Liver (tissue), 9 donors: ENCODE measurements around the gene SNRPA. TPM values are rescaled to one million over a fixed set of nuclear protein-coding genes. Genes with fewer than 3 reads are reported as not detected.

Source experiments
- DNase-seq: peaks from one replicate; pipeline ENCODE4 v3.0.0-alpha.2; 2017; ENCODE audit warnings: low spot score
- H3K27ac ChIP-seq, 2 donors: one replicate each; pipeline ENCODE4 v1.7.0; 2013; ENCODE audit warnings: inconsistent platforms in 2 of 2, low read length in 2 of 2, control low read depth in 1 of 2, low read depth in 1 of 2, mild to moderate bottlenecking in 1 of 2
- H3K27me3 ChIP-seq, 4 donors: one replicate each; pipeline versions ENCODE4 v1.6.1 to v1.7.0; 2013; ENCODE audit warnings: low read length in 3 of 4, inconsistent platforms in 1 of 4, mild to moderate bottlenecking in 1 of 4, moderate library complexity in 1 of 4; ENCODE audit not compliant: control insufficient read depth in 4 of 4, insufficient read depth in 4 of 4
- H3K36me3 ChIP-seq, 4 donors: one replicate each; pipeline versions ENCODE4 v1.6.1 to v1.7.0; 2013; ENCODE audit warnings: low read length in 3 of 4, mild to moderate bottlenecking in 3 of 4, low read depth in 1 of 4, moderate library complexity in 1 of 4; ENCODE audit not compliant: control insufficient read depth in 4 of 4, insufficient read depth in 3 of 4
- H3K4me1 ChIP-seq, 4 donors: one replicate each; pipeline versions ENCODE4 v1.6.1 to v1.7.0; 2013; ENCODE audit warnings: low read length in 3 of 4, mild to moderate bottlenecking in 3 of 4, moderate library complexity in 1 of 4; ENCODE audit not compliant: control insufficient read depth in 4 of 4, insufficient read depth in 4 of 4
- H3K4me3 ChIP-seq, 3 donors: one replicate each; pipeline versions ENCODE4 v1.6.1 to v1.7.0; 2013; ENCODE audit warnings: low read length in 3 of 3, control low read depth in 1 of 3, low read depth in 1 of 3, mild to moderate bottlenecking in 1 of 3
- H3K9ac ChIP-seq, 2 donors: one replicate each; pipeline ENCODE4 v1.7.0; 2013; ENCODE audit warnings: low read length in 2 of 2, mild to moderate bottlenecking in 2 of 2, moderate library complexity in 2 of 2, control low read depth in 1 of 2, low read depth in 1 of 2
- H3K9me3 ChIP-seq, 4 donors: one replicate each; pipeline versions ENCODE4 v1.6.1 to v1.7.0; 2013; ENCODE audit warnings: low read length in 3 of 4; ENCODE audit not compliant: control insufficient read depth in 4 of 4
- CTCF ChIP-seq: fragments of 150-350 bp; IDR thresholded peaks from 2 replicates; pipeline ENCODE4 v1.5.1; 2017; ENCODE audit warnings: improper control_type of control experiment, low read depth, low read length; ENCODE audit not compliant: missing input control
- EGR1 ChIP-seq, 2 donors: IDR thresholded peaks; 2 replicates each; pipeline ENCODE4 v1.6.1; 2016 to 2018; ENCODE audit warnings: antibody characterized with exemption in 2 of 2, low read depth in 2 of 2
- FOXA1 ChIP-seq: IDR thresholded peaks from 2 replicates; pipeline ENCODE4 v1.6.1; 2016; ENCODE audit warnings: antibody characterized with exemption
- HNF4G ChIP-seq: IDR thresholded peaks from 2 replicates; pipeline ENCODE4 v1.6.1; 2016; ENCODE audit warnings: antibody characterized with exemption
- JUND ChIP-seq, 2 donors: IDR thresholded peaks; 2 replicates each; pipeline ENCODE4 v1.6.1; 2016; ENCODE audit warnings: antibody characterized with exemption in 2 of 2
- MAX ChIP-seq: IDR thresholded peaks from 2 replicates; pipeline ENCODE4 v1.6.1; 2016; ENCODE audit warnings: antibody characterized with exemption
- NR2F2 ChIP-seq: IDR thresholded peaks from 2 replicates; pipeline ENCODE4 v1.6.1; 2016; ENCODE audit warnings: antibody characterized with exemption
- RAD21 ChIP-seq, 2 donors: IDR thresholded peaks; 2 replicates each; pipeline ENCODE4 v1.6.1; 2016; ENCODE audit warnings: antibody characterized with exemption in 2 of 2, mild to moderate bottlenecking in 2 of 2
- REST ChIP-seq: IDR thresholded peaks from 2 replicates; pipeline ENCODE4 v1.6.1; 2016; ENCODE audit warnings: antibody characterized with exemption, mild to moderate bottlenecking
- SP1 ChIP-seq: IDR thresholded peaks from 2 replicates; pipeline ENCODE4 v1.6.1; 2018; ENCODE audit warnings: antibody characterized with exemption, mild to moderate bottlenecking
- TAF1 ChIP-seq: conservative IDR thresholded peaks from 2 replicates; pipeline ENCODE4 v1.6.1; 2016; ENCODE audit warnings: antibody characterized with exemption, mild to moderate bottlenecking
- WGBS: extraction: QIAGEN DNeasy Blood & Tissue Kit; methylation state at CpG from one replicate; pipeline ENCODE4 v1.1.7; 2013; 5-methylcytosine and 5-hydroxymethylcytosine counted together
- polyA plus RNA-seq, 2 donors: library from polyadenylated mRNA; stranded (reverse) in 1 of 2; unstranded in 1 of 2; fragments of 200-250 nt in 1 of 2; fragments of >200 nt in 1 of 2; fragmentation: Nextera tagmentation in 1 of 2; extraction: Ambion mirVana in 1 of 2; gene quantifications; one replicate each; pipeline versions ENCODE4 v1.2.1 to v1.2.3, GENCODE V29; 2013 to 2015
- total RNA-seq, 2 donors: library from RNA; depleted of rRNA; stranded (reverse); fragments of >200 nt; gene quantifications; one replicate each; pipeline ENCODE4 v1.2.3, GENCODE V29; 2014
- TF ChIP-seq, protein P1 (sequence below): IDR thresholded peaks from 2 replicates; pipeline ENCODE4 v1.6.1; 2016; ENCODE audit warnings: antibody characterized with exemption
- TF ChIP-seq, protein P2 (sequence below): IDR thresholded peaks from 2 replicates; pipeline ENCODE4 v1.6.1; 2016; ENCODE audit warnings: antibody characterized with exemption
- donor health status: healthy.
- donor health status: healthy.
- donor health status: healthy.
- donor health status: healthy.
- donor health status: healthy.

Gene SNRPA
- total and polyA plus RNA-seq, 4 donors = 11.8 to 27.1 (median 17.0) TPM

DNA sequence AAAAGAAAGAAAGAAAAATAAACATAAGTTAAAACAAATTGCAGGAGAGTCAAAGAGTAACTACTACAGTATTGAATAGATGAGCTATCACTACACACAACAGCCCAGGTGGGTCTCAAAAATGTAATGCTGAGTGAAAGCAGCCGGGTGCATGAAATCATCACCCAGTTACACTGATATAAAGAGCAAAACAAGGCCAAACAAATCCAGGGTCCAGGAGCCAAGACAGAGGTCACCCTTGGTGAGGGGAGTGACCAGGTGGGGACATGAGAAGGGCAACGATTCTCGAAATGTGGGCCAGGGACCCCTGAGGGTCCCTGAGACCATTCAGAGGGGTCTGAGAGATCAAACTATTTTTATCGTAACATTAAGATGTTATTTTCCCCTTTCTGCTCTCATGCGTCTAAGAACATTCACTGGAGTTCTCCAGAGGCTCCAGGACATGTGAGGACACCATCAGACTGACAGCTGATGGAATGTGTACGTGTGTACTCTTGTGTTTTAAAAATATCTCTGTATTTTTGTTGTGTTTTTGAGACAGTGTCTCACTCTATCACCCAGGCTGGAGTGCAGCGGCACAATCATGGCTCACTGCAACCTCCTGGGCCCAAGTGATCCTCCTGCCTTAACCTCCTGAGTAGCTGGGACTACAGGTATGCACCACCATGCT is 44.9 kb upstream of the SNRPA start (continued):
- TF ChIP-seq, protein P1, sequence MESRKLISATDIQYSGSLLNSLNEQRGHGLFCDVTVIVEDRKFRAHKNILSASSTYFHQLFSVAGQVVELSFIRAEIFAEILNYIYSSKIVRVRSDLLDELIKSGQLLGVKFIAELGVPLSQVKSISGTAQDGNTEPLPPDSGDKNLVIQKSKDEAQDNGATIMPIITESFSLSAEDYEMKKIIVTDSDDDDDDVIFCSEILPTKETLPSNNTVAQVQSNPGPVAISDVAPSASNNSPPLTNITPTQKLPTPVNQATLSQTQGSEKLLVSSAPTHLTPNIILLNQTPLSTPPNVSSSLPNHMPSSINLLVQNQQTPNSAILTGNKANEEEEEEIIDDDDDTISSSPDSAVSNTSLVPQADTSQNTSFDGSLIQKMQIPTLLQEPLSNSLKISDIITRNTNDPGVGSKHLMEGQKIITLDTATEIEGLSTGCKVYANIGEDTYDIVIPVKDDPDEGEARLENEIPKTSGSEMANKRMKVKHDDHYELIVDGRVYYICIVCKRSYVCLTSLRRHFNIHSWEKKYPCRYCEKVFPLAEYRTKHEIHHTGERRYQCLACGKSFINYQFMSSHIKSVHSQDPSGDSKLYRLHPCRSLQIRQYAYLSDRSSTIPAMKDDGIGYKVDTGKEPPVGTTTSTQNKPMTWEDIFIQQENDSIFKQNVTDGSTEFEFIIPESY = no peak
- TF ChIP-seq RAD21 (IDR thresholded peaks at IDR 0.05) (no peak), MAX (no peak), TAF1 (no peak), JUND (IDR thresholded peaks at IDR 0.05) (no peak)

GRCh38 chr19:40707615-40708014 is 43.4 kb upstream of the SNRPA start:
- Histone ChIP-seq H3K27ac (no peak overlapping the region), H3K4me1 (no peaks in the 10 kb centered on the region), H3K9ac (no peak overlapping the region), H3K27me3 (no peaks in the 10 kb centered on the region), H3K9me3 (no peaks in the 10 kb centered on the region), H3K36me3 (peaks cover 17 to 51% (median 35%) of the 10 kb centered on the region in 4 donors), H3K4me3 (no peak overlapping the region)
- TF ChIP-seq NR2F2 = no peak
- no peak for TF ChIP-seq SP1
- TF ChIP-seq, protein P1 = no peak
- no peak for TF ChIP-seq HNF4G
- no peak for TF ChIP-seq REST
- TF ChIP-seq, protein P2, sequence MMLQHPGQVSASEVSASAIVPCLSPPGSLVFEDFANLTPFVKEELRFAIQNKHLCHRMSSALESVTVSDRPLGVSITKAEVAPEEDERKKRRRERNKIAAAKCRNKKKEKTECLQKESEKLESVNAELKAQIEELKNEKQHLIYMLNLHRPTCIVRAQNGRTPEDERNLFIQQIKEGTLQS = no peak
- no peak for TF ChIP-seq TAF1
- no peak for TF ChIP-seq CTCF
- no peak for TF ChIP-seq JUND (IDR thresholded peaks at IDR 0.05)
- TF ChIP-seq EGR1 (IDR thresholded peaks at IDR 0.05; ENCODE audit: low read depth in 2 of 2) = no peak
- no peak for TF ChIP-seq FOXA1
- DNase-seq = no peak
- 99% methylated on average over 7 of the region's 7 CpGs for WGBS
